ENCODE results near the gene DMD. TPM values are rescaled to one million over a fixed set of nuclear protein-coding genes. Genes with fewer than 3 reads are reported as not detected.

DMD gene
- total RNA-seq, 1 experiment from 2014 or later: 2.2 TPM

DNA sequence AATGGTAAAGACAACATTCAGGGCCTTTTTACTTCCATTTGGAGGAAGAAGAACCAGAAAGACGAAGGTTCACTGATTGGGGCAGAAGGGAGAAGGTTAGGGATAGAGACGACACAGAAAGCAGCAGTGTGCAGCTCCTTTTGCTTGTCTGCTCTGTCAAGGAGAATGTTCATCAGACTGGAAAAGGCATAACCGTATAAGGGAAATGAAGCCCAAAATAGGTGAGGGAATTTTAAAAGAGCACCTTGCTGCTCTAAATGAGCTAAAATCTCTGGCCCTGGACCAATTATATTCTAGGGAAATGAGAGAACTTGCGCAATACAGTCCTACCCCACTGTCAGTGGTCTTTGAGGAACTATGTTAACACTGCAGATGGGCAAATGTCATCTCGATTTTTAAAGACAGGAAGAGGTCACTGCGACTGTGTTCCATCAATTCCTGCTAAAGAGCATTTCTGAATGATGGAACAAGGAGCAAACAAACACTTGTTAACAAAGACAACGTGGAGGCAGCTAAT is 1229.7 kb downstream of the DMD start:
- ChIA-PET POLR2A (no interaction called here), CTCF (no interaction called here)
- Histone ChIP-seq H3K4me3 (ENCODE audit: low read depth in 2 of 2, low read length in 2 of 2) (no peak overlapping the region), H3K27ac (ENCODE audit: low read length) (no peak overlapping the region), H3K27me3 (ENCODE audit: control insufficient read depth, insufficient read depth, low read length) (no peaks in the 10 kb centered on the region), H3K9me3 (ENCODE audit: control insufficient read depth, insufficient read depth, low read depth, low read length) (no peaks in the 10 kb centered on the region), H3K4me1 (ENCODE audit: control insufficient read depth, insufficient read depth, low read length) (no peaks in the 10 kb centered on the region), H3K36me3 (ENCODE audit: control insufficient read depth, insufficient read depth, low read length) (no peaks in the 10 kb centered on the region)
- in situ Hi-C loops (cut with HindIII; ENCODE audit: low pct_unique_long_range_greater_than_20kb, low sequenced_read_pairs): no loop called here
- intact Hi-C loops (cut with micrococcal nuclease; ENCODE audit: unreplicated experiment): no loop called here
- no peak for ATAC-seq
- DNase-seq (ENCODE audit: low read depth, low spot score): no peak
- no TSS peak for BruUV-seq (replicated peaks)
- TF ChIP-seq POLR2AphosphoS5 (IDR thresholded peaks at IDR 0.05; ENCODE audit: low read depth, low read length): no peak
- TF ChIP-seq, protein P1, sequence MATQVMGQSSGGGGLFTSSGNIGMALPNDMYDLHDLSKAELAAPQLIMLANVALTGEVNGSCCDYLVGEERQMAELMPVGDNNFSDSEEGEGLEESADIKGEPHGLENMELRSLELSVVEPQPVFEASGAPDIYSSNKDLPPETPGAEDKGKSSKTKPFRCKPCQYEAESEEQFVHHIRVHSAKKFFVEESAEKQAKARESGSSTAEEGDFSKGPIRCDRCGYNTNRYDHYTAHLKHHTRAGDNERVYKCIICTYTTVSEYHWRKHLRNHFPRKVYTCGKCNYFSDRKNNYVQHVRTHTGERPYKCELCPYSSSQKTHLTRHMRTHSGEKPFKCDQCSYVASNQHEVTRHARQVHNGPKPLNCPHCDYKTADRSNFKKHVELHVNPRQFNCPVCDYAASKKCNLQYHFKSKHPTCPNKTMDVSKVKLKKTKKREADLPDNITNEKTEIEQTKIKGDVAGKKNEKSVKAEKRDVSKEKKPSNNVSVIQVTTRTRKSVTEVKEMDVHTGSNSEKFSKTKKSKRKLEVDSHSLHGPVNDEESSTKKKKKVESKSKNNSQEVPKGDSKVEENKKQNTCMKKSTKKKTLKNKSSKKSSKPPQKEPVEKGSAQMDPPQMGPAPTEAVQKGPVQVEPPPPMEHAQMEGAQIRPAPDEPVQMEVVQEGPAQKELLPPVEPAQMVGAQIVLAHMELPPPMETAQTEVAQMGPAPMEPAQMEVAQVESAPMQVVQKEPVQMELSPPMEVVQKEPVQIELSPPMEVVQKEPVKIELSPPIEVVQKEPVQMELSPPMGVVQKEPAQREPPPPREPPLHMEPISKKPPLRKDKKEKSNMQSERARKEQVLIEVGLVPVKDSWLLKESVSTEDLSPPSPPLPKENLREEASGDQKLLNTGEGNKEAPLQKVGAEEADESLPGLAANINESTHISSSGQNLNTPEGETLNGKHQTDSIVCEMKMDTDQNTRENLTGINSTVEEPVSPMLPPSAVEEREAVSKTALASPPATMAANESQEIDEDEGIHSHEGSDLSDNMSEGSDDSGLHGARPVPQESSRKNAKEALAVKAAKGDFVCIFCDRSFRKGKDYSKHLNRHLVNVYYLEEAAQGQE (IDR thresholded peaks at IDR 0.05; ENCODE audit: insufficient read depth in 1 of 2, low read depth in 2 of 2, low read length in 1 of 2): no peak
- TF ChIP-seq TCF7L2 (IDR thresholded peaks at IDR 0.05; ENCODE audit: low read depth, low read length): no peak
- TF ChIP-seq SIN3A (IDR thresholded peaks at IDR 0.05; ENCODE audit: borderline replicate concordance, insufficient read depth, low read depth, low read length): no peak
- TF ChIP-seq, protein P2, sequence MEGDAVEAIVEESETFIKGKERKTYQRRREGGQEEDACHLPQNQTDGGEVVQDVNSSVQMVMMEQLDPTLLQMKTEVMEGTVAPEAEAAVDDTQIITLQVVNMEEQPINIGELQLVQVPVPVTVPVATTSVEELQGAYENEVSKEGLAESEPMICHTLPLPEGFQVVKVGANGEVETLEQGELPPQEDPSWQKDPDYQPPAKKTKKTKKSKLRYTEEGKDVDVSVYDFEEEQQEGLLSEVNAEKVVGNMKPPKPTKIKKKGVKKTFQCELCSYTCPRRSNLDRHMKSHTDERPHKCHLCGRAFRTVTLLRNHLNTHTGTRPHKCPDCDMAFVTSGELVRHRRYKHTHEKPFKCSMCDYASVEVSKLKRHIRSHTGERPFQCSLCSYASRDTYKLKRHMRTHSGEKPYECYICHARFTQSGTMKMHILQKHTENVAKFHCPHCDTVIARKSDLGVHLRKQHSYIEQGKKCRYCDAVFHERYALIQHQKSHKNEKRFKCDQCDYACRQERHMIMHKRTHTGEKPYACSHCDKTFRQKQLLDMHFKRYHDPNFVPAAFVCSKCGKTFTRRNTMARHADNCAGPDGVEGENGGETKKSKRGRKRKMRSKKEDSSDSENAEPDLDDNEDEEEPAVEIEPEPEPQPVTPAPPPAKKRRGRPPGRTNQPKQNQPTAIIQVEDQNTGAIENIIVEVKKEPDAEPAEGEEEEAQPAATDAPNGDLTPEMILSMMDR (IDR thresholded peaks at IDR 0.05): no peak

GRCh38 chrX:31969714-31970113 is 1241.6 kb downstream of the DMD start:
- in situ Hi-C loops (cut with HindIII; ENCODE audit: low pct_unique_long_range_greater_than_20kb, low sequenced_read_pairs) (no loop called here), intact Hi-C loops (cut with micrococcal nuclease; ENCODE audit: unreplicated experiment) (no loop called here)
- TF ChIP-seq, protein P2 (IDR thresholded peaks at IDR 0.05): no peak
- TF ChIP-seq SIN3A (IDR thresholded peaks at IDR 0.05; ENCODE audit: borderline replicate concordance, insufficient read depth, low read depth, low read length) (no peak), TCF7L2 (IDR thresholded peaks at IDR 0.05; ENCODE audit: low read depth, low read length) (no peak), POLR2AphosphoS5 (IDR thresholded peaks at IDR 0.05; ENCODE audit: low read depth, low read length) (no peak)
- no peaks in the 10 kb centered on the region for H3K9me3 ChIP-seq (ENCODE audit: control insufficient read depth, insufficient read depth, low read depth, low read length)
- no peaks in the 10 kb centered on the region for H3K36me3 ChIP-seq (ENCODE audit: control insufficient read depth, insufficient read depth, low read length)
- no peaks in the 10 kb centered on the region for H3K27me3 ChIP-seq (ENCODE audit: control insufficient read depth, insufficient read depth, low read length)
- DNase-seq (ENCODE audit: low read depth, low spot score) (no peak), ATAC-seq (no peak)
- ChIA-PET POLR2A (no interaction called here), CTCF (no interaction called here)
- H3K4me1 ChIP-seq (ENCODE audit: control insufficient read depth, insufficient read depth, low read length): no peaks in the 10 kb centered on the region
- no peak overlapping the region for H3K4me3 ChIP-seq (ENCODE audit: low read depth in 2 of 2, low read length in 2 of 2)
- no TSS peak for BruUV-seq (replicated peaks)
- no peak overlapping the region for H3K27ac ChIP-seq (ENCODE audit: low read length)

All from Panc1 (cell line).